Activated CD8-positive, alpha-beta T cell treated with anti-CD3 and anti-CD28 coated beads, Interleukin-2, amount 10 ng/mL, durations not matched to agents 7 days and 5 days (primary cell): Measurements from ENCODE around the gene GAL. TPM values are rescaled to one million over a fixed set of nuclear protein-coding genes. Genes with fewer than 3 reads are reported as not detected.
"Not testable (repeated sequence)": the region's sequence is repeated elsewhere in the genome, so short reads cannot be mapped to it uniquely, and the experiment has no call there.

Experiments
- ATAC-seq: fragments of 150-1000 bp; cut with Tn5 transposase; one replicate; pipeline ENCODE4 v1.10.0; 2021; ENCODE audit warnings: moderate library complexity
- CTCF ChIA-PET: fragments of 350-600 bp; sonication (Branson Sonifier 250); formaldehyde crosslinking; loops from one replicate; lab custom pipeline; 2021; ENCODE audit warnings: antibody characterized with exemption; lab: Charles Lee
- POLR2A ChIA-PET: fragments of 350-600 bp; sonication (Branson Sonifier 250); formaldehyde crosslinking; loops from one replicate; lab custom pipeline; 2021; ENCODE audit warnings: antibody characterized with exemption; lab: Charles Lee
- DNase-seq: peaks from one replicate; pipeline ENCODE4 v3.0.0-alpha.2; 2020
- H3K27ac Mint-ChIP-seq: one replicate; pipeline ENCODE4 v1.8.0; 2021; ENCODE audit warnings: mild to moderate bottlenecking, mixed read lengths
- H3K27me3 Mint-ChIP-seq: one replicate; pipeline ENCODE4 v1.8.0; 2021; ENCODE audit warnings: low read depth, mixed read lengths
- H3K36me3 Mint-ChIP-seq: one replicate; pipeline ENCODE4 v1.8.0; 2021; ENCODE audit warnings: low read depth, mixed read lengths
- H3K4me1 Mint-ChIP-seq: one replicate; pipeline ENCODE4 v1.8.0; 2021; ENCODE audit warnings: low read depth, mixed read lengths
- H3K4me3 Mint-ChIP-seq: one replicate; pipeline ENCODE4 v1.8.0; 2021; ENCODE audit warnings: mild to moderate bottlenecking, mixed read lengths
- H3K9me3 Mint-ChIP-seq: one replicate; pipeline ENCODE4 v1.8.0; 2022; ENCODE audit warnings: mixed read lengths; ENCODE audit not compliant: insufficient read depth
- total RNA-seq, 2 experiments: library from RNA; stranded (reverse); gene quantifications; one replicate each; pipeline ENCODE4 v1.2.3, GENCODE V29; 2021

GAL gene, protein sequence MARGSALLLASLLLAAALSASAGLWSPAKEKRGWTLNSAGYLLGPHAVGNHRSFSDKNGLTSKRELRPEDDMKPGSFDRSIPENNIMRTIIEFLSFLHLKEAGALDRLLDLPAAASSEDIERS
- not detected for total RNA-seq

DNA sequence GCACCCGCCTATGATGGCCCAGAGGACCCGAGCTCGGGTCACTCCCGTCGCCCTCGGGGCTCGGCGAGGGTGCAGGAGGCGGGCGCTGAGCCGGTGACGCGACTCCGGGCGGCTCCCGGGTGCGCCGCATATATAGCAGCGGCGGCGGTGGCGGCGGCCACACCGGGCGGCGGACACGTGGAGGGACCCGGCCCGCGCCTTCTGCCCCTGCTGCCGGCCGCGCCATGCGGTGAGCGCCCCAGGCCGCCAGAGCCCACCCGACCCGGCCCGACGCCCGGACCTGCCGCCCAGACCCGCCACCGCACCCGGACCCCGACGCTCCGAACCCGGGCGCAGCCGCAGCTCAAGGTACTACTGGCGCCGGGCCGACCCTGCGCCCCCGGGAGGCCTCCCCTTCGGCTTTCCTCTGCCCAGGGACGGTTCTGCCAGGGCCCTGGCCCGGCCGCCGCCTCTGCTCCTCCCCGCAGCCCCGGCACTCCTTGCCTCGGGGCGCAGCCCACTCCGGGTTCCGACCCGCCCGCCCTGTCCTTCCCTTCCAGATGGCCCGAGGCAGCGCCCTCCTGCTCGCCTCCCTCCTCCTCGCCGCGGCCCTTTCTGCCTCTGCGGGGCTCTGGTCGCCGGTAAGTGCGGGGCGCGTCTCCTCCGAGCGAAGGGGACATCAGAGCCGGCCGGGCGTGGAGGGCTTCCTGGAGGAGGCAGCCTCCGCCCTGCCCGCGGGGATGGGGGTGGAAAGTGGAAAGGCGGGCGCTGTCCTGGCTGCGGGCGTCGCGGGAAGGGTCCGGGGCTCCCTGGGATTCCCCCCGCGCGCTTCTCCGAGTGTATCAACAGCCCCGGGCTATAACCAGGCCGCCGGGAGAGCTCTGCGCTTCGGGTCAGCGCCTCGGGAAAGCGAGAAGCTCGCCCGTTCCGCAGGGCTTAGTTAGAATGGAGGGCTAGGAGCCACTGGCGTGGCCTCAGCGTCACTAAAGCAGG is at the start of gene GAL:
TSS of gene GAL (plus strand) at position 160 of the 972 bp plus-strand sequence. CDS start at position 540, 380 bp downstream.
- H3K4me3 Mint-ChIP-seq, result no peak within 1 kb of the TSS
- ATAC-seq (peak; percentile 50), DNase-seq (no peak)
- no peak within 1 kb of the TSS for H3K27ac Mint-ChIP-seq
- ChIA-PET POLR2A (no interaction called here), CTCF (no interaction called here)
- no peaks in the 10 kb centered on the region for H3K36me3 Mint-ChIP-seq
- no peaks in the 10 kb centered on the region for H3K9me3 Mint-ChIP-seq
- peaks cover 5% of the 10 kb centered on the region for H3K4me1 Mint-ChIP-seq
- peaks cover 51% of the 10 kb centered on the region for H3K27me3 Mint-ChIP-seq

DNA sequence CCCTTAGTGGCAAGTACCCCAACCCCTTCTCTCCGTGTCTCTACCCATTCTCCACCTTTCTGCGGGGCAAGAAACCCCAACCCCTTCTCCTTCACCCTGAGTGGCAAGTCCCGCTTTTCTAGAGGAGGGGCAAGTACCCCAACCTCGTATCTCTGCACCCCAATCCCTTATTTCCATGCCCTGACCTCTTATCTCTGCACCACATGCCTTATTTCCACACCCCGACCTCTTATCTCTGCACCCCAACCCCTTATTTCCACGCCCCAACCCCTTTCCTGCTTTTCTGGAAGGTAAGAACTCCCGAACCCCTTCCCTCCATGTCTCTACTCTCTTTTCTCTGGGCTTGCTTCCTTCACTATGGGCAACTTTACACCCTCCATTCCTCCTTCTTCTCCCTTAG is 49.7 kb upstream of the GAL start:
- POLR2A ChIA-PET, CTCF ChIA-PET, H3K4me1 Mint-ChIP-seq, ATAC-seq, DNase-seq, H3K36me3 Mint-ChIP-seq, H3K9me3 Mint-ChIP-seq, H3K4me3 Mint-ChIP-seq, H3K27ac Mint-ChIP-seq: not testable (repeated sequence)
- peaks cover 14% of the 10 kb centered on the region for H3K27me3 Mint-ChIP-seq

DNA sequence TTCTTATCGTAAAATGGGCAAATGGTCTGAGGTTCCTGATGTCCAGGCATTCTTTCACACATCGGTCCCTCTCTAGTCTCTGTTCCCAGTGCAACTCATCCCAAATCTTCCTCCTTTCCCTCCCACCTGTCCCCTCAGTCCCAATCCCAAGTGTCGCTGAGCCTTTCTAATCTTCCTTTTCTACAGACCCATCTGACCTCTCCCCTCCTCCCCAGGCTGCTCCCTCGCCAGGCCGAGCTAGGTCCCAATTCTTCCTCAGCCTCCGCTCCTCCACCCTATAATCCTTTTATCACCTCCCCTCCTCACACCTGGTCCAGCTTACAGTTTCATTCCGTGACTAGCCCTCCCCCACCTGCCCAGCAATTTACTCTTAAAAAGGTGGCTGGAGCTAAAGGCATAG is 49.2 kb upstream of the GAL start:
- H3K27ac Mint-ChIP-seq, DNase-seq, H3K4me3 Mint-ChIP-seq, H3K9me3 Mint-ChIP-seq, POLR2A ChIA-PET, CTCF ChIA-PET, ATAC-seq, H3K4me1 Mint-ChIP-seq, H3K36me3 Mint-ChIP-seq: not testable (repeated sequence)
- H3K27me3 Mint-ChIP-seq, result peaks cover 14% of the 10 kb centered on the region

DNA sequence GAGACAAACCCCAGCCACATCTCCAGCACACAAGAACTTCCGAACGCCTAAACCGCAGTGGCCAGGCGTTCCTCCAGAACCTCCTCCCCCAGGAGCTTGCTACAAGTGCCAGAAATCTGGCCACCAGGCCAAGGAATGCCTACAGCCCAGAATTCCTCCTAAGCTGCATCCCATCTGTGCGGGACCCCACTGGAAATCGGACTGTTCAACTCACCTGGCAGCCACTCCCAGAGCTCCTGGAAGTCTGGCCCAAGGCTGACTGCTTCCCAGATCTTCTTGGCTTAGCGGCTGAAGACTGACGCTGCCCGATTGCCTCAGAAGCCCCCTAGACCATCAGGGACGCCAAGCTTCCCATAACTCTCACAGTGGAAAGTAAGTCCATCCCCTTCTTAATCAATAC is 48.5 kb upstream of the GAL start:
- H3K4me3 Mint-ChIP-seq, H3K9me3 Mint-ChIP-seq, H3K4me1 Mint-ChIP-seq, CTCF ChIA-PET, H3K27ac Mint-ChIP-seq, POLR2A ChIA-PET, H3K36me3 Mint-ChIP-seq, ATAC-seq, DNase-seq: not testable (repeated sequence)
- H3K27me3 Mint-ChIP-seq, result peaks cover 14% of the 10 kb centered on the region

DNA sequence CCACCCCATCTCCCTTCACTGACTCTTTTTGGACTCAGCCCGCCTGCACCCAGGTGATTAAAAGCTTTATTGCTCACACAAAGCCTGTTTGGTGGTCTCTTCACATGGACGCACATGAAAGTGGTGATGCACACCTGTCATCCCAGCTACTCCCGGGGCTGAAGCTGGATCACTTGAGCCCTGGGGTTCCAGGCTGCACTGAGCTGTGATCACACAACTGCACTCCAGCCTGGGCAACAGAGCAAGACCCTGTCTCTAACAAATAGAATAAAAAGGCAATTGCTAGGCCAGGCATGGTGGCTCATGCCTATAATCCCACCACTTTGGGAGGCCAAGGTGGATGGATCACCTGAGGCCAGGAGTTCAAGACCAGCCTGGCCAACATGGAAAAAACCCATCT is 45.0 kb upstream of the GAL start:
- POLR2A ChIA-PET, H3K27ac Mint-ChIP-seq, H3K4me3 Mint-ChIP-seq, DNase-seq, CTCF ChIA-PET, H3K9me3 Mint-ChIP-seq, H3K36me3 Mint-ChIP-seq, H3K4me1 Mint-ChIP-seq, ATAC-seq: not testable (repeated sequence)
- peaks cover 14% of the 10 kb centered on the region for H3K27me3 Mint-ChIP-seq

DNA sequence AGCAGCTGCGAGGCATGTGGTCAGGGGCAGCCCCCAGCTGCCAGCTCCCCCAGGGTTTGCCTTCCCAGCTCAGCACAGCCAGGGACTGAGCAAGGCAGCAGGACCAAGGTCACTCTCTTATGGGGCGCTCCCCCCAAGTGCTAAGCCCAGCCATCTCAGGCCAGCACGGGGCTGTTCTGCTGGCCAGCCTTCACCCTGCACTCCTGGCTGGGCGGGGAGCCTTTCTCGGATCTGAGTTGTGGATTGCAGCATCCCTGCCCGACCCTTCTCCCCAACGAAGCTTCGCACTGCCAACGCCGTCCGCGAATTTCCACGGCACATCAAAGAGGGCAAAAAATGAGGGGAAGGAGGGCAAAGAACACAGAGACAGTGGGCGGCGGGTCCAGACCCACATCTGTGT is 42.5 kb upstream of the GAL start:
- no peaks in the 10 kb centered on the region for H3K4me1 Mint-ChIP-seq
- ATAC-seq (no peak), DNase-seq (no peak)
- ChIA-PET POLR2A (no interaction called here), CTCF (no interaction called here)
- H3K36me3 Mint-ChIP-seq, result no peaks in the 10 kb centered on the region
- no peak overlapping the region for H3K27ac Mint-ChIP-seq
- peaks cover 9% of the 10 kb centered on the region for H3K9me3 Mint-ChIP-seq
- H3K4me3 Mint-ChIP-seq, result no peak overlapping the region
- peaks cover 9% of the 10 kb centered on the region for H3K27me3 Mint-ChIP-seq

DNA sequence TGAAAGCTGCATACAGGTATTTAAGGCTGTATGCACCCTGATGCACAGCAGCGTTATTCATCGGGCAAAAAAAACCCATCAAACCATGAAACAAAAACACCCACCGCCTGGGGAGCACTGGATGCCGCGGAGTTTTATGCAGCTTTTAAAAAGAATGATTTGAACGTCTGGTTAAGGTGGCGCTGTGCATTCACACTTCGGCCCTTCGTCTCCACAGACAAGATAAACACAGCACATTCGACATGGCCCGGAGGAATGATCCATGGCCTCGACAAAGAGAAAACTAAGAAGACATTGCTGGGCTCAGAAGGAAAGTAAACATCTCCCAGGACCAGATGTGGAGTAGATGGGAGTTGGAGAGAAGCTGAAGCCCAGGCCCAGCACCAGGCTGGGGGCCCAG is 40.8 kb upstream of the GAL start:
- peaks cover 13% of the 10 kb centered on the region for H3K9me3 Mint-ChIP-seq
- CTCF ChIA-PET, result no interaction called here
- no peaks in the 10 kb centered on the region for H3K36me3 Mint-ChIP-seq
- no peak overlapping the region for H3K4me3 Mint-ChIP-seq
- no peaks in the 10 kb centered on the region for H3K4me1 Mint-ChIP-seq
- POLR2A ChIA-PET, result no interaction called here
- peaks cover 10% of the 10 kb centered on the region for H3K27me3 Mint-ChIP-seq
- no peak overlapping the region for H3K27ac Mint-ChIP-seq
- DNase-seq (no peak), ATAC-seq (no peak)

DNA sequence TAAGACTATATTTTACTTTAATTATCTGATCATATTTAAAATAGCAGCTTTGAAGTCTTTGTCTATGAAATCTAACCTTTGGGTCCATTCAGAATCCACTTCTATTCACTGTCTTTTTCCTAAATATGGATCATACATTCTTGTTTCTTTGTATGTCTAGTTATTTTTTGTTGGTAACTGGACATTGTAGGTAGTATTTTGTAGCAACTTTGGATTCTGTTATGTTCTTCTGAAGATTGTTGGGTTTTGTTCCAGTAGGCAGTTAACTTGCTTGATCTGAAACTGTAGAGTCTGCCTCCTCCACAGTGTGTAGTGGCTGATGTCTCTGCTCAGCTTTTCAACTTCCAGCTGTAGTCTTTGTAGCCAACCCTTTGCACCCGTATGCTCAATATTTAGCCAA is 37.5 kb upstream of the GAL start:
- peaks cover 12% of the 10 kb centered on the region for H3K27me3 Mint-ChIP-seq
- ATAC-seq (no peak), DNase-seq (no peak)
- H3K4me1 Mint-ChIP-seq, result no peaks in the 10 kb centered on the region
- no peak overlapping the region for H3K4me3 Mint-ChIP-seq
- H3K27ac Mint-ChIP-seq, result no peak overlapping the region
- no peaks in the 10 kb centered on the region for H3K36me3 Mint-ChIP-seq
- H3K9me3 Mint-ChIP-seq, result peaks cover 13% of the 10 kb centered on the region
- ChIA-PET CTCF (interaction anchor here (1.0 to 1.1 kb wide), 2 partner anchors 14 to 151 kb away, joined by 3 read pairs; no protein-coding TSS in a partner anchor), POLR2A (interaction anchor here (1.0 kb wide), 1 partner anchor 10 kb away, joined by 3 read pairs; no protein-coding TSS in a partner anchor)

DNA sequence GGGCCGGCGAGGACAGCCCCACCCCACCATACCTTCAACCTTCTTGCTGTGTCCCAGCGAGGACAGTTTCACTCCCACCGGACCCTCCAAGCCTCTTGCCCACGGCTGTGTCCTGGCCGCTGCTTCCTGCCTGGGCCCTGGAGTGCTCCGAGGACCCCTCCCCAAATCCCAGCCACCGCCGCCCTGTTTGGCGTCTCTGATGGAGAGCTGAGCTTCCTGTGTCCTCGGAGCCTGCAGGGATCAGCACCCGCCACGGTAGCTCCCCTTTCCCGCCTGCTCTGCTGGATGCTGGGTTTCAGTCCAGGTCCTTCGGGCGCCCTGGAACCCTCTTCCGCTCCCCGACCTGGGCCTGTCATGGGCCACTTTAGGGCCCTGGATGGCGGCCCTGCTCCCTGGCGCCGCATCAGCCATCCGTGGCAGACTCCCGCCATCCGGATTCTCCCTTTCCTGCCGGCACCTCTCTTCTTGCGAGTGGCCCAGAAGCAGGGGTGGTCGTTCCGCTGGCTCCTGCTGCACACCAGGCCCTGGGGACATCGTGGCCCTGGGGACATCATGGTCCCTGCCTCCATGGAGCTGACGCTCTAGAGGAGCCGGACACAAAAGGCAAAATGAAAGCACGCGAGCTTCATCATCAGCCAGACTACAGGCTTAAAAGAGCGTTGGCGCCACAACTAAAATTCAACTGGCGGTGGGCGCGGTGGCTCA is 34.3 kb upstream of the GAL start:
- ChIA-PET CTCF (no interaction called here), POLR2A (no interaction called here)
- Mint-ChIP-seq H3K4me3 (no peak overlapping the region), H3K27me3 (peaks cover 11% of the 10 kb centered on the region), H3K27ac (no peak overlapping the region), H3K36me3 (no peaks in the 10 kb centered on the region), H3K9me3 (peaks cover 13% of the 10 kb centered on the region), H3K4me1 (no peaks in the 10 kb centered on the region)
- ATAC-seq (no peak), DNase-seq (no peak)

DNA sequence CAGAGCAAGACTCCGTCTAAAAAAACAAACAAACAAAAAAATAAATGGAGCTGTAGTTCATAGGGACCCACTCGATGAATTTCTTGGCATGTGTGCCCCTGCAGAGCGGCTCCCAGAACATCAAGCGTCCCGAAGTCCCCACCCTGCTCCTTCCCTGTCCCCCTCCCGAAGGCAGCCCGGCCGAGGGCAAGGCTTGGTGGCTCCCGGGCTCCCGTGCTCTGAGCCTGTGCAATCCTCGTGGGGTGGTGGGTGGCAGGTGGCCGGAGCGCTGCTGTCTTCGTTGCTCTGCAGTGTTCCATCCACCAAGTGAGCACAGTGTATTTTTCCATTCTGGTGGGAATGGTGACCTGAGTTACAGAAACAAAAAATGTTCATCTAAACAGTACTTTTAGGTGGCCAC is 33.5 kb upstream of the GAL start:
- H3K4me1 Mint-ChIP-seq, result no peaks in the 10 kb centered on the region
- H3K4me3 Mint-ChIP-seq, result no peak overlapping the region
- H3K27ac Mint-ChIP-seq, result no peak overlapping the region
- ATAC-seq (no peak), DNase-seq (no peak)
- H3K9me3 Mint-ChIP-seq, result peaks cover 13% of the 10 kb centered on the region
- H3K27me3 Mint-ChIP-seq, result peaks cover 9% of the 10 kb centered on the region
- CTCF ChIA-PET, result no interaction called here
- H3K36me3 Mint-ChIP-seq, result no peaks in the 10 kb centered on the region
- POLR2A ChIA-PET, result no interaction called here

DNA sequence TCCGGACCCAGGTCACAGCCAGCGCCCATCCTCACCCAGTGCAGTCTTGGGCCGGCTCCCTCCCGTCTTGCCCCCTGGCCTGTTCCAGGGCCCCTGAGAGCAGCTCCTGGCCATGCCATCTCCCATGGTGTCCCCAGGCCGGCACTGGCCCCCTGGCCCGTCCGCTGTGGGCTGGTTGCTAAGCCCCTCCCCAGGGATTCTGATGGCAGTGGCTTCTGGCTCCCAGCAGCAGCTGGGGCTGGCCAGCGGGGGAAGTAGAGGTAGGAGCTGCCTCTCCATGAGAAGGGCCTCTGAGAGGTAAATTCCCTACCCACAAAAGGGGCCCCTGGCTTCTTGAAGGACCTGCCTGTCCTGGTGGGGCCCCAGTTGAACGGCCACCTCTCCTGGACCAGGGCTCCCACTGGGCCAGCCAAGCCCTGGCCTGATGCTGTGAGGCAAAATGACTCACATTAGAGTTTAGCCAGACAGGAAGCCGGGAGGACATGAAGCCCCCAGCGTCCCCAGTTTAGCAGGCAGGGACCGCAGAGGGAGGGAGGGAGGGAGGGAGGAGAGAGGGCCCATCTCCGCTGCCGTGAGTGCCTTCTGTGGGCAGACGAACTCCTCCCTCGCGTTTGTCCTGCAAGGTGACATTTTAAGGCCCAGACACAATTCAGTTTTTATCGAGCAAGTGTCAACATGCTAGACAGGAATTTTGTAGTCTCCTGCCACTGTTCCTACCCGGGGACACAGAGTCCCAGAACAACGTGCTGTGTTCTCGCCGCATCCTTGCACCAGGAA is 32.9 kb upstream of the GAL start:
- Mint-ChIP-seq H3K9me3 (peaks cover 8% of the 10 kb centered on the region), H3K4me1 (no peaks in the 10 kb centered on the region), H3K36me3 (no peaks in the 10 kb centered on the region), H3K27ac (no peak overlapping the region), H3K27me3 (peaks cover 9% of the 10 kb centered on the region), H3K4me3 (no peak overlapping the region)
- ChIA-PET CTCF (no interaction called here), POLR2A (no interaction called here)
- no peak for DNase-seq
- ATAC-seq, result no peak
